ENCODE results near the gene PRPF8. TPM values are rescaled to one million over a fixed set of nuclear protein-coding genes. Genes with fewer than 3 reads are reported as not detected.
"Not testable (repeated sequence)": the region's sequence is repeated elsewhere in the genome, so short reads cannot be mapped to it uniquely, and the experiment has no call there.

The PRPF8 gene
- polyA plus RNA-seq, 1 donor from 2014 or later = 56.9 TPM

- peaks cover 7% of the 10 kb centered on the region for H3K36me3 ChIP-seq (ENCODE audit: insufficient read depth, low read length)
- H3K9me3 ChIP-seq (ENCODE audit: low read length) = no peaks in the 10 kb centered on the region
- H2AFZ ChIP-seq (ENCODE audit: low read depth, low read length) = no peak overlapping the region
- no peak overlapping the region for H3K4me2 ChIP-seq (ENCODE audit: low read length)
- no peaks in the 10 kb centered on the region for H3K9me2 ChIP-seq (ENCODE audit: insufficient read depth, low read length)
- H4K20me1 ChIP-seq (ENCODE audit: insufficient read depth) = no peaks in the 10 kb centered on the region
- no peaks in the 10 kb centered on the region for H3K27me3 ChIP-seq (ENCODE audit: insufficient read depth, low read depth, low read length)
- no peak overlapping the region for H3K27ac ChIP-seq (ENCODE audit: low read length)
- TF ChIP-seq POLR2AphosphoS5 (IDR thresholded peaks at IDR 0.05) (peak; percentile 3), RAD21 (conservative IDR thresholded peaks at IDR 0.05) (no peak)
- no peak overlapping the region for H3K9ac ChIP-seq (ENCODE audit: low read length)
- peaks cover 9% of the 10 kb centered on the region for H3K79me2 ChIP-seq (replicated peaks; ENCODE audit: insufficient read depth, low read length)
- no peak overlapping the region for H3K4me3 ChIP-seq (ENCODE audit: low read length)
- no peaks in the 10 kb centered on the region for H3F3A ChIP-seq (ENCODE audit: insufficient read depth, low read length, poor library complexity, severe bottlenecking)
Measured at GRCh38 chr17:1673041-1673785, 11.5 kb downstream of the PRPF8 start.

GRCh38 chr17:1663934-1664333 is 20.7 kb downstream of the PRPF8 start:
- H3F3A ChIP-seq (ENCODE audit: insufficient read depth, low read length, poor library complexity, severe bottlenecking); H4K20me1 ChIP-seq (ENCODE audit: insufficient read depth); H3K79me2 ChIP-seq (replicated peaks; ENCODE audit: insufficient read depth, low read length); H3K27me3 ChIP-seq (ENCODE audit: insufficient read depth, low read depth, low read length); H3K9me3 ChIP-seq (ENCODE audit: low read length); H3K4me2 ChIP-seq (ENCODE audit: low read length); H3K4me3 ChIP-seq (ENCODE audit: low read length); H3K9me2 ChIP-seq (ENCODE audit: insufficient read depth, low read length); H3K9ac ChIP-seq (ENCODE audit: low read length); H3K27ac ChIP-seq (ENCODE audit: low read length); H2AFZ ChIP-seq (ENCODE audit: low read depth, low read length): not testable (repeated sequence)
- H3K36me3 ChIP-seq (ENCODE audit: insufficient read depth, low read length) = peaks cover 25% of the 10 kb centered on the region

- no peaks in the 10 kb centered on the region for H3K79me2 ChIP-seq (replicated peaks; ENCODE audit: insufficient read depth, low read length)
- no peaks in the 10 kb centered on the region for H4K20me1 ChIP-seq (ENCODE audit: insufficient read depth)
- TF ChIP-seq CTCF (IDR thresholded peaks at IDR 0.05; ENCODE audit: poor library complexity, severe bottlenecking) = no peak
- no peaks in the 10 kb centered on the region for H3K27me3 ChIP-seq (ENCODE audit: insufficient read depth, low read depth, low read length)
- no peak overlapping the region for H3K4me2 ChIP-seq (ENCODE audit: low read length)
- no peaks in the 10 kb centered on the region for H3K9me3 ChIP-seq (ENCODE audit: low read length)
- no peak overlapping the region for H3K9ac ChIP-seq (ENCODE audit: low read length)
- no peak overlapping the region for H3K27ac ChIP-seq (ENCODE audit: low read length)
- no peaks in the 10 kb centered on the region for H3K9me2 ChIP-seq (ENCODE audit: insufficient read depth, low read length)
- H2AFZ ChIP-seq (ENCODE audit: low read depth, low read length) = no peak overlapping the region
- no peaks in the 10 kb centered on the region for H3F3A ChIP-seq (ENCODE audit: insufficient read depth, low read length, poor library complexity, severe bottlenecking)
- H3K36me3 ChIP-seq (ENCODE audit: insufficient read depth, low read length) = peaks cover 25% of the 10 kb centered on the region
- H3K4me3 ChIP-seq (ENCODE audit: low read length) = no peak overlapping the region
Measured at GRCh38 chr17:1661045-1661444, 23.6 kb downstream of the PRPF8 start.

GRCh38 chr17:1658100-1658499 is 26.6 kb downstream of the PRPF8 start:
- Histone ChIP-seq H3F3A (ENCODE audit: insufficient read depth, low read length, poor library complexity, severe bottlenecking) (no peaks in the 10 kb centered on the region), H3K4me3 (ENCODE audit: low read length) (no peak overlapping the region), H3K4me2 (ENCODE audit: low read length) (no peak overlapping the region), H2AFZ (ENCODE audit: low read depth, low read length) (no peak overlapping the region), H3K9ac (ENCODE audit: low read length) (no peak overlapping the region), H3K27me3 (ENCODE audit: insufficient read depth, low read depth, low read length) (no peaks in the 10 kb centered on the region), H3K36me3 (ENCODE audit: insufficient read depth, low read length) (peaks cover 29% of the 10 kb centered on the region), H3K9me2 (ENCODE audit: insufficient read depth, low read length) (no peaks in the 10 kb centered on the region), H3K79me2 (replicated peaks; ENCODE audit: insufficient read depth, low read length) (no peaks in the 10 kb centered on the region), H3K9me3 (ENCODE audit: low read length) (no peaks in the 10 kb centered on the region), H4K20me1 (ENCODE audit: insufficient read depth) (no peaks in the 10 kb centered on the region), H3K27ac (ENCODE audit: low read length) (no peak overlapping the region)
- TF ChIP-seq REST (IDR thresholded peaks at IDR 0.05; ENCODE audit: borderline replicate concordance) (no peak), EZH2 (IDR thresholded peaks at IDR 0.05; ENCODE audit: borderline replicate concordance, insufficient read depth, low read length, poor library complexity, severe bottlenecking) (no peak), RAD21 (conservative IDR thresholded peaks at IDR 0.05) (no peak), TAF1 (IDR thresholded peaks at IDR 0.05; ENCODE audit: low read depth) (no peak), CTCF (IDR thresholded peaks at IDR 0.05; ENCODE audit: poor library complexity, severe bottlenecking) (no peak), MXI1 (conservative IDR thresholded peaks at IDR 0.05; ENCODE audit: poor library complexity, severe bottlenecking) (no peak), POLR2AphosphoS5 (IDR thresholded peaks at IDR 0.05) (no peak), EP300 (conservative IDR thresholded peaks at IDR 0.05; ENCODE audit: poor library complexity, severe bottlenecking) (no peak), SMC3 (conservative IDR thresholded peaks at IDR 0.05; ENCODE audit: poor library complexity) (no peak)

All from neural cell (in vitro differentiated cells).